Choroid plexus epithelial cell (primary cell): ENCODE measurements around the gene PLCB1.
"Not testable (repeated sequence)": the region's sequence is repeated elsewhere in the genome, so short reads cannot be mapped to it uniquely, and the experiment has no call there.

ENCODE experiments used
- DNase-seq: peaks from one replicate; pipeline ENCODE4 v3.0.0-alpha.2; 2010; ENCODE audit warnings: low read depth
- H3K4me3 ChIP-seq: 2 replicates; pipeline ENCODE4 v1.5.1; 2011; ENCODE audit warnings: low read depth, mild to moderate bottlenecking, control low read depth, low read length, moderate library complexity
- CTCF ChIP-seq: conservative IDR thresholded peaks from 2 replicates; pipeline ENCODE4 v1.5.1; 2011; ENCODE audit warnings: low read depth, mild to moderate bottlenecking, control low read depth, inconsistent platforms, low read length, moderate library complexity

The PLCB1 gene

GRCh38 chr20:8370774-8371173 is 238.7 kb downstream of the PLCB1 start:
- no peak overlapping the region for H3K4me3 ChIP-seq
- no peak for DNase-seq
- no peak for TF ChIP-seq CTCF

- TF ChIP-seq CTCF = no peak
- no peak overlapping the region for H3K4me3 ChIP-seq
- DNase-seq = no peak
Observed at GRCh38 chr20:8372824-8373380, 240.8 kb downstream of the PLCB1 start.

- no peak for DNase-seq
- no peak for TF ChIP-seq CTCF
- no peak overlapping the region for H3K4me3 ChIP-seq
Observed at GRCh38 chr20:8373579-8373978, 241.5 kb downstream of the PLCB1 start.

- no peak overlapping the region for H3K4me3 ChIP-seq
- DNase-seq = peak; percentile 83
- no peak for TF ChIP-seq CTCF
Observed at GRCh38 chr20:8375898-8376297, 243.8 kb downstream of the PLCB1 start.

GRCh38 chr20:8376940-8377339 is 244.9 kb downstream of the PLCB1 start:
- no peak for DNase-seq
- TF ChIP-seq CTCF = no peak
- no peak overlapping the region for H3K4me3 ChIP-seq

- H3K4me3 ChIP-seq, DNase-seq: not testable (repeated sequence)
Observed at GRCh38 chr20:8379125-8379524, 247.1 kb downstream of the PLCB1 start.

DNA sequence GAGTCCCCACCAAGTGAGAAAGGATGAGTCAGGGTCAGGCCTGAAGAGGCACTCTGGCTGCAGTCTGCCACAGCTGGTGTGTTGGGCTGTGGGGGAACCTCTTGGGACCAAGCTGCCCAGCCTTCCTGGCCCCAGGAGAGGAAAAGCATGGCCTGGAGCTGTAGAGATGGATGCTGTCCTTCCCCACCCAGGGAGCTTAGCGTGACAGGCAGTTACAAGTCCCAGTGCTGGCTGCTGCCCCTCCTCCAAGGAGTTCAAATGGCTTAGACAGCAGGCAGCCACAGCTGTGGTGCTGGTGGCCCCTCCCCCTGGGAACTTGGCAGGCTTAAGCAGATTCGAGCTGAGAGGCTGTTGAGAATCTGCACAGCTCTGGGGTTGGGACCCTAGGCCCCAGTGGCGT is 253.2 kb downstream of the PLCB1 start:
- H3K4me3 ChIP-seq = no peak overlapping the region
- TF ChIP-seq CTCF = no peak
- peak; percentile 66 for DNase-seq
